H1 (cell line): ENCODE measurements around the gene CXCL10. TPM values are rescaled to one million over a fixed set of nuclear protein-coding genes. Genes with fewer than 3 reads are reported as not detected.

ENCODE experiments used
- CTCF ChIA-PET: fragments of 300-600 bp; sonication (Branson Sonifier 250); formaldehyde crosslinking; loops from one replicate; lab custom pipeline; 2021; ENCODE audit not compliant: partially characterized antibody; lab: Charles Lee
- POLR2A ChIA-PET: fragments of 300-600 bp; sonication (Branson Sonifier 250); formaldehyde crosslinking; loops from one replicate; lab custom pipeline; 2021; ENCODE audit warnings: inconsistent platforms; ENCODE audit not compliant: partially characterized antibody; lab: Charles Lee
- DNase-seq, 2 experiments: peaks; one replicate each; pipeline versions ENCODE4 v3.0.0 to v3.0.0-alpha.2; 2010 to 2022; ENCODE audit warnings: low spot score in 2 of 2, low read depth in 1 of 2, mixed read lengths in 1 of 2
- FAIRE-seq: peaks from 2 replicates; lab custom pipeline; 2011; peaks lifted over from hg19 to GRCh38; lab: Jason Lieb, UNC
- H2AFZ ChIP-seq: 2 replicates; pipeline ENCODE4 v1.8.1; 2012; ENCODE audit warnings: low read length, inconsistent platforms
- H2AK5ac ChIP-seq: 2 replicates; pipeline ENCODE4 v1.6.1; 2013; ENCODE audit warnings: low read depth, low read length
- H2BK120ac ChIP-seq: replicated peaks from 2 replicates; pipeline ENCODE3; 2013; ENCODE audit warnings: low read depth, low read length, inconsistent platforms
- H2BK12ac ChIP-seq: 2 replicates; pipeline ENCODE4 v1.6.1; 2013; ENCODE audit warnings: low read depth, low read length
- H2BK15ac ChIP-seq: 2 replicates; pipeline ENCODE4 v1.6.1; 2013; ENCODE audit warnings: low read length
- H2BK20ac ChIP-seq: 2 replicates; pipeline ENCODE4 v1.6.1; 2013; ENCODE audit warnings: low read length
- H2BK5ac ChIP-seq: 2 replicates; pipeline ENCODE4 v1.6.1; 2013; ENCODE audit warnings: low read depth, low read length
- H3K14ac ChIP-seq: 2 replicates; pipeline ENCODE4 v1.6.1; 2013; ENCODE audit warnings: inconsistent platforms; ENCODE audit not compliant: insufficient read length
- H3K18ac ChIP-seq: 2 replicates; pipeline ENCODE4 v1.6.1; 2013; ENCODE audit warnings: low read length; ENCODE audit errors: extremely low read depth
- H3K23ac ChIP-seq: 2 replicates; pipeline ENCODE4 v1.6.1; 2013; ENCODE audit warnings: inconsistent platforms; ENCODE audit not compliant: insufficient read length
- H3K23me2 ChIP-seq: 2 replicates; pipeline ENCODE4 v1.6.1; 2013; ENCODE audit warnings: low read depth, low read length
- H3K27ac ChIP-seq: 2 replicates; pipeline ENCODE4 v1.6.1; 2011; ENCODE audit warnings: low read depth, low read length, inconsistent platforms
- H3K27me3 ChIP-seq, 4 experiments: replicated peaks in 1 of 4; 1 replicate in 1 of 4; 2 replicates in 3 of 4; pipeline versions ENCODE4 v1.6.1 to v1.8.1; 2011 to 2013; ENCODE audit warnings: low read length in 3 of 4, mild to moderate bottlenecking in 3 of 4, inconsistent platforms in 2 of 4, mixed read lengths in 2 of 4, moderate library complexity in 1 of 4; ENCODE audit not compliant: control insufficient read depth in 3 of 4, insufficient read depth in 3 of 4; ENCODE audit errors: extremely low read depth in 1 of 4
- H3K36me3 ChIP-seq, 4 experiments: 2 replicates each; pipeline versions ENCODE4 v1.6.1 to v1.8.1; 2011 to 2013; ENCODE audit warnings: mild to moderate bottlenecking in 4 of 4, low read length in 3 of 4, moderate library complexity in 2 of 4, control low read depth in 1 of 4, inconsistent platforms in 1 of 4; ENCODE audit not compliant: insufficient read depth in 4 of 4, control insufficient read depth in 2 of 4
- H3K4ac ChIP-seq: replicated peaks from 2 replicates; pipeline ENCODE3; 2013; ENCODE audit warnings: low read length, low read depth, mixed read lengths, inconsistent platforms; ENCODE audit not compliant: insufficient read length
- H3K4me1 ChIP-seq, 4 experiments: replicated peaks in 1 of 4; 1 replicate in 1 of 4; 2 replicates in 3 of 4; pipeline versions ENCODE4 v1.6.1 to v1.8.1; 2011 to 2013; ENCODE audit warnings: low read length in 3 of 4, inconsistent platforms in 2 of 4, mixed read lengths in 1 of 4; ENCODE audit not compliant: insufficient read depth in 4 of 4, control insufficient read depth in 3 of 4
- H3K4me2 ChIP-seq, 2 experiments: 2 replicates each; pipeline versions ENCODE4 v1.6.1 to v1.8.1; 2011 to 2013; ENCODE audit warnings: low read depth in 2 of 2, low read length in 2 of 2, control low read depth in 1 of 2, inconsistent platforms in 1 of 2, mild to moderate bottlenecking in 1 of 2; ENCODE audit not compliant: insufficient read depth in 1 of 2
- H3K4me3 ChIP-seq, 4 experiments: fragments of 200-600, 300-600 bp in 1 of 4; sonication (generic), shearing (Covaris generic), sonication (Bioruptor Twin) in 1 of 4; 2 replicates each; pipeline versions ENCODE4 v1.5.1 to v1.8.1; 2011 to 2016; ENCODE audit warnings: low read length in 4 of 4, low read depth in 3 of 4, control low read depth in 2 of 4, inconsistent platforms in 2 of 4, mild to moderate bottlenecking in 2 of 4, mixed read lengths in 1 of 4, moderate library complexity in 1 of 4; ENCODE audit not compliant: insufficient read depth in 2 of 4; ENCODE audit errors: extremely low read depth in 1 of 4
- H3K56ac ChIP-seq: replicated peaks from 2 replicates; pipeline ENCODE3; 2013; ENCODE audit warnings: low read depth, mild to moderate bottlenecking, mixed read lengths, low read length, inconsistent platforms; ENCODE audit not compliant: insufficient read length
- H3K79me1 ChIP-seq: 2 replicates; pipeline ENCODE4 v1.6.1; 2013; ENCODE audit warnings: low read depth, low read length, control low read depth
- H3K79me2 ChIP-seq, 2 experiments: 2 replicates each; pipeline versions ENCODE4 v1.6.1 to v1.8.1; 2012 to 2013; ENCODE audit warnings: low read length in 2 of 2, mild to moderate bottlenecking in 2 of 2, inconsistent platforms in 1 of 2; ENCODE audit not compliant: insufficient read depth in 2 of 2, control insufficient read depth in 1 of 2
- H3K9ac ChIP-seq, 4 experiments: replicated peaks in 1 of 4; 1 replicate in 1 of 4; 2 replicates in 3 of 4; pipeline versions ENCODE4 v1.6.1 to v1.8.1; 2011 to 2013; ENCODE audit warnings: low read depth in 3 of 4, low read length in 3 of 4, control low read depth in 2 of 4, mild to moderate bottlenecking in 2 of 4, moderate library complexity in 2 of 4, inconsistent platforms in 1 of 4; ENCODE audit errors: extremely low read depth in 1 of 4
- H3K9me3 ChIP-seq, 2 experiments: 2 replicates each; pipeline versions ENCODE4 v1.6.1 to v1.8.1; 2012 to 2013; ENCODE audit warnings: mild to moderate bottlenecking in 2 of 2, moderate library complexity in 2 of 2, control low read depth in 1 of 2, inconsistent platforms in 1 of 2, low read depth in 1 of 2, low read length in 1 of 2, mixed read lengths in 1 of 2; ENCODE audit not compliant: insufficient read depth in 2 of 2
- H4K20me1 ChIP-seq, 2 experiments: replicated peaks in 1 of 2; 2 replicates each; pipeline versions ENCODE3 to v1.8.1; 2011 to 2013; ENCODE audit warnings: inconsistent platforms in 2 of 2, low read length in 2 of 2, mild to moderate bottlenecking in 1 of 2; ENCODE audit not compliant: insufficient read depth in 2 of 2, control insufficient read depth in 1 of 2
- H4K5ac ChIP-seq: 2 replicates; pipeline ENCODE4 v1.6.1; 2013; ENCODE audit warnings: low read length, low read depth, mixed read lengths, inconsistent platforms; ENCODE audit not compliant: insufficient read length
- H4K8ac ChIP-seq: 2 replicates; pipeline ENCODE4 v1.8.0; 2013; ENCODE audit warnings: mild to moderate bottlenecking, moderate library complexity, low read length, inconsistent platforms; ENCODE audit not compliant: insufficient read depth; ENCODE audit errors: extremely low read depth
- H4K91ac ChIP-seq: replicated peaks from 2 replicates; pipeline ENCODE3; 2013; ENCODE audit warnings: low read length, mixed read lengths, inconsistent platforms; ENCODE audit not compliant: insufficient read length
- CEBPB ChIP-seq: IDR thresholded peaks from 2 replicates; pipeline ENCODE4 v1.6.1; 2012; ENCODE audit warnings: low read depth, low read length
- EGR1 ChIP-seq: IDR thresholded peaks from 2 replicates; pipeline ENCODE4 v1.6.1; 2011; ENCODE audit warnings: low read depth, low read length, borderline replicate concordance
- RFX5 ChIP-seq: IDR thresholded peaks from 2 replicates; pipeline ENCODE4 v1.6.1; 2011; ENCODE audit warnings: low read depth, low read length, improper control_type of control experiment, borderline replicate concordance
- TAF7 ChIP-seq: optimal IDR thresholded peaks from 2 replicates; pipeline ENCODE3; 2011; ENCODE audit warnings: low read depth, mild to moderate bottlenecking, inconsistent platforms, low read length, moderate library complexity, borderline replicate concordance
- WGBS, 2 experiments: shearing (Covaris generic) in 1 of 2; methylation state at CpG; one replicate each; pipeline versions ENCODE4 v1.1.6 to v1.1.7; 2013 to 2015; ENCODE audit warnings: low lambda C conversion rate in 2 of 2, mixed read lengths in 2 of 2, inconsistent platforms in 1 of 2, low coverage in 1 of 2, missing lambda C conversion rate in 1 of 2; ENCODE audit not compliant: insufficient replicate concordance in 2 of 2, insufficient coverage in 1 of 2, insufficient read length in 1 of 2; ENCODE audit errors: extremely low coverage in 1 of 2, missing lambda C conversion rate in 1 of 2; 5-methylcytosine and 5-hydroxymethylcytosine counted together
- polyA plus RNA-seq, 7 experiments: library from polyadenylated mRNA; depleted of rRNA in 3 of 7; stranded (reverse) in 5 of 7; unstranded in 2 of 7; fragments of >200 nt in 5 of 7; fragments of 200-250 nt in 2 of 7; gene quantifications; 1 replicate in 5 of 7; 2 replicates in 1 of 7; 4 replicates in 1 of 7; pipeline versions ENCODE4 v1.2.1 to v1.2.3, GENCODE V29; 2011 to 2013; ENCODE audit warnings: missing spikeins in 2 of 7, mixed read lengths in 2 of 7
- total RNA-seq: library from RNA; stranded (reverse); fragmentation: NEBNext Ultra II Directional; extraction: Animal tissue kit (Norgen Biotek cat#: 25700); gene quantifications from 2 replicates; pipeline ENCODE4 v1.2.1, GENCODE V29; 2021

The CXCL10 gene
- total and polyA plus RNA-seq, 2 of the 8 experiments (the other 6 are each of a cell fraction or from before 2014, with no cell fraction given): not detected

- H3K4ac ChIP-seq: no peak within 1 kb of the TSS
- no peak within 1 kb of the TSS for H3K14ac ChIP-seq
- peaks cover 0 to 3% (median 1%) of the 10 kb centered on the region in 4 experiments; a peak in 4 of 7 replicates for H3K4me1 ChIP-seq
- H3K23me2 ChIP-seq: no peaks in the 10 kb centered on the region
- no peak within 1 kb of the TSS for H4K91ac ChIP-seq
- H2BK120ac ChIP-seq: no peak within 1 kb of the TSS
- H2BK20ac ChIP-seq: no peak within 1 kb of the TSS
- POLR2A ChIA-PET: interaction anchor here (0.7 kb wide), 1 partner anchor 14 kb away, joined by 3 read pairs; no protein-coding TSS in a partner anchor
- no peak within 1 kb of the TSS for H4K5ac ChIP-seq
- no peak within 1 kb of the TSS for H3K4me2 ChIP-seq
- H3K79me1 ChIP-seq: no peaks in the 10 kb centered on the region
- H2BK15ac ChIP-seq: no peak within 1 kb of the TSS
- no peaks in the 10 kb centered on the region; a peak in 1 of 7 replicates for H3K27me3 ChIP-seq
- H3K9ac ChIP-seq: no peak within 1 kb of the TSS
- CTCF ChIA-PET: no interaction called here
- H3K27ac ChIP-seq: no peak within 1 kb of the TSS
- no peak within 1 kb of the TSS for H3K56ac ChIP-seq
- WGBS, 2 experiments: 90% methylated on average over 1 of the region's 1 CpG; no CpG with 5 or more reads in 1 of the 2 experiments
- H2AK5ac ChIP-seq: no peak within 1 kb of the TSS
- no peak within 1 kb of the TSS for H3K23ac ChIP-seq
- no peak within 1 kb of the TSS for H3K18ac ChIP-seq
- FAIRE-seq (no peak), DNase-seq (no peak)
- H3K9me3 ChIP-seq: no peaks in the 10 kb centered on the region
- no peak within 1 kb of the TSS for H2BK5ac ChIP-seq
- no peak within 1 kb of the TSS for H4K8ac ChIP-seq
- no peak within 1 kb of the TSS for H2BK12ac ChIP-seq
- no peaks in the 10 kb centered on the region for H3K36me3 ChIP-seq
- no peaks in the 10 kb centered on the region for H4K20me1 ChIP-seq
- H3K79me2 ChIP-seq: no peaks in the 10 kb centered on the region
- H3K4me3 ChIP-seq: no peak within 1 kb of the TSS
- no peak within 1 kb of the TSS for H2AFZ ChIP-seq
- TF ChIP-seq TAF7 (no peak), CEBPB (no peak), RFX5 (no peak), EGR1 (no peak)
Measured at GRCh38 chr4:76007089-76007862, 16.0 kb downstream of the CXCL10 start, which contains the start of gene CXCL9. Gene CXCL9 (minus strand): TSS chr4:76007509. CDS start chr4:76007449, 60 bp downstream.
